Fibroblast of villous mesenchyme (primary cell): ENCODE measurements around the gene RPL18A. TPM values are rescaled to one million over a fixed set of nuclear protein-coding genes. Genes with fewer than 3 reads are reported as not detected.

Source experiments
- DNase-seq: peaks from one replicate; pipeline ENCODE4 v3.0.0-alpha.2; 2010; ENCODE audit warnings: low read depth
- H3K4me3 ChIP-seq: 2 replicates; pipeline ENCODE4 v1.5.1; 2011; ENCODE audit warnings: low read depth, mild to moderate bottlenecking, low read length
- total RNA-seq: library from RNA; depleted of rRNA; stranded (reverse); fragments of >200 nt; gene quantifications from 2 replicates; pipeline ENCODE4 v1.2.3, GENCODE V29; 2012
- TF ChIP-seq, protein P1 (sequence below): IDR thresholded peaks from 2 replicates; pipeline ENCODE4 v1.5.1; 2012; ENCODE audit warnings: low read depth, mild to moderate bottlenecking, low read length; ENCODE audit not compliant: insufficient read depth

Gene RPL18A
- total RNA-seq, 1 donor = 686 TPM

DNA sequence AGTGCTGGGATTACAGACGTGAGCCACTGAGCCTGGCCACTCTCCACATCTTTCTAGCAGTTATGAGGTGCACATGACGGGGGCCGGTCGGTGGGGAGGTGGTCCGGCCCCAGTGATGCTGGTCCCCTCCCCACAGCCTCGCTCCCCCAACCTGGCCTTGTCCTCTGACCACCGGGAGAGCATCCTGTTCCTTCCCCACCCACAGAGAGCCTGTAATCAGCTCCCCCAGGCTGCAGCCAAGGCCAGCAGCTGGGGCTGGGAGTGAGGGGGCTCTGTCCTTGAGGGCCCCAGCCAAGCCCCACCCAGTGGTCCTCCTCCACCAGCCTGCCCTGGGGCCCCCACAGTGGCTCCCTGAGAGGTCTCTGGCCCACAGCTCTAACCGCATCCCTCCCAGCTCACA is 35.4 kb upstream of the RPL18A start:
- H3K4me3 ChIP-seq = no peak overlapping the region
- DNase-seq = no peak
- TF ChIP-seq, protein P1, sequence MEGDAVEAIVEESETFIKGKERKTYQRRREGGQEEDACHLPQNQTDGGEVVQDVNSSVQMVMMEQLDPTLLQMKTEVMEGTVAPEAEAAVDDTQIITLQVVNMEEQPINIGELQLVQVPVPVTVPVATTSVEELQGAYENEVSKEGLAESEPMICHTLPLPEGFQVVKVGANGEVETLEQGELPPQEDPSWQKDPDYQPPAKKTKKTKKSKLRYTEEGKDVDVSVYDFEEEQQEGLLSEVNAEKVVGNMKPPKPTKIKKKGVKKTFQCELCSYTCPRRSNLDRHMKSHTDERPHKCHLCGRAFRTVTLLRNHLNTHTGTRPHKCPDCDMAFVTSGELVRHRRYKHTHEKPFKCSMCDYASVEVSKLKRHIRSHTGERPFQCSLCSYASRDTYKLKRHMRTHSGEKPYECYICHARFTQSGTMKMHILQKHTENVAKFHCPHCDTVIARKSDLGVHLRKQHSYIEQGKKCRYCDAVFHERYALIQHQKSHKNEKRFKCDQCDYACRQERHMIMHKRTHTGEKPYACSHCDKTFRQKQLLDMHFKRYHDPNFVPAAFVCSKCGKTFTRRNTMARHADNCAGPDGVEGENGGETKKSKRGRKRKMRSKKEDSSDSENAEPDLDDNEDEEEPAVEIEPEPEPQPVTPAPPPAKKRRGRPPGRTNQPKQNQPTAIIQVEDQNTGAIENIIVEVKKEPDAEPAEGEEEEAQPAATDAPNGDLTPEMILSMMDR = no peak

DNA sequence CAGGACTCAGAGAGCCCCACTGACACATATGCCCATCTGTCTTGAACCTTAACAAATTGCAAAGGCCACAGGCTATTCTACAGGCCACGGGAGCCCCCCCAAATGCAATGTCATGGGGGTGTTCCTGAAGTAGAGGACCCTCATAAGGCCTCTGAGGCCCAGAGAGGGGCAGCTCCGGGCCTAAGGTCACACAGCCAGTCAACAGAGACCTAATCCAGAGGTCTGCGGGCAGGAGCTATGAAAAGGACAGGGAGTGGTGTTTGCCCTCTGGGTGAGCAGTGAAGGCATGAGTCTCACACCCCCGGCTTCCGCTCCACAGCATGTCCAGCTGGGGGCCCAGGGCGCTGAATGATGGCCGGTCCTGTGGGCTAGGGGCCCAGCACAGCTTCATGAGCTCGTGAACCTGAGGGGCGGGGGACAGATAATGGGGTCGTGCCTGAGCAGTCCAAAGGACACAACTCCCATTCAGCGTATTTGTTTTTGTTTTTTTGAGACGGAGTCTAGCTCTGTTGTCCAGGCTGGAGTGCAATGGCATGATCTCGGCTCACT is 33.1 kb upstream of the RPL18A start:
- TF ChIP-seq, protein P1 = no peak
- no peak overlapping the region for H3K4me3 ChIP-seq
- DNase-seq = no peak

DNA sequence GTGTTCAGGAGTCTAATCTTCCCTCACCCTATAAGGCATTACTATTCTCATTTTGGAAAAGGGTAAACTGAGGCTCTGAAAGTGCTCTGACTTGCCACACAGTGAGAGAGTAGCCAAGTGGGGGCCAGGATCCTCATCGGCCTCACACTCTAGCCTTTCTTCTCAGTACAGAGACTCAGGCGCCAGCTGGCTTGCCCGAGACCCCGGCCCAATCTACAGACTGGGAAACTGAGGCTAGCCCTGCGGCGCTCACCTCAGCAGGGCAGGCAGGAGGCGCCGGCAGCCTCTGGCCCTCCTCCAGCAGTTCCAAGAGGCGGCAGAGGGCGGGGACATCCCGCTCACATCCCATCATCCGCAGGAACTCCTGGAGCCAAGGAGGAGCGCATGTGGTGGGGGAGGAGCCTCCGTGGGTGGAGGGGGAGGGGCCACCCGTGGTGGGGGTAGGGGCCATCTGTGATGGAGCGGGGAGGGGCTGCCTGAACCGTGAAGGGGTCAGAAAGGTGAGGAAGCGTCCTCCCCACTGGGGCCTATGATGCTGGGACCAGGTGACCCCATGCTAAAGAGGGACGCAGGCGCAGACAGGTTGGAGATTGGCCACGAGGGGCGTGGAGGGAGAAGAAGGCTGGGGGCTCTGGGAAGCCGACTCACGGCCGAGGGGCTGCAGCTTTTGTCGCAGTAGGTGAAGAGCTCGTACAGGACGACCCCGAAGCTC is 29.7 kb upstream of the RPL18A start:
- no peak overlapping the region for H3K4me3 ChIP-seq
- no peak for DNase-seq

DNA sequence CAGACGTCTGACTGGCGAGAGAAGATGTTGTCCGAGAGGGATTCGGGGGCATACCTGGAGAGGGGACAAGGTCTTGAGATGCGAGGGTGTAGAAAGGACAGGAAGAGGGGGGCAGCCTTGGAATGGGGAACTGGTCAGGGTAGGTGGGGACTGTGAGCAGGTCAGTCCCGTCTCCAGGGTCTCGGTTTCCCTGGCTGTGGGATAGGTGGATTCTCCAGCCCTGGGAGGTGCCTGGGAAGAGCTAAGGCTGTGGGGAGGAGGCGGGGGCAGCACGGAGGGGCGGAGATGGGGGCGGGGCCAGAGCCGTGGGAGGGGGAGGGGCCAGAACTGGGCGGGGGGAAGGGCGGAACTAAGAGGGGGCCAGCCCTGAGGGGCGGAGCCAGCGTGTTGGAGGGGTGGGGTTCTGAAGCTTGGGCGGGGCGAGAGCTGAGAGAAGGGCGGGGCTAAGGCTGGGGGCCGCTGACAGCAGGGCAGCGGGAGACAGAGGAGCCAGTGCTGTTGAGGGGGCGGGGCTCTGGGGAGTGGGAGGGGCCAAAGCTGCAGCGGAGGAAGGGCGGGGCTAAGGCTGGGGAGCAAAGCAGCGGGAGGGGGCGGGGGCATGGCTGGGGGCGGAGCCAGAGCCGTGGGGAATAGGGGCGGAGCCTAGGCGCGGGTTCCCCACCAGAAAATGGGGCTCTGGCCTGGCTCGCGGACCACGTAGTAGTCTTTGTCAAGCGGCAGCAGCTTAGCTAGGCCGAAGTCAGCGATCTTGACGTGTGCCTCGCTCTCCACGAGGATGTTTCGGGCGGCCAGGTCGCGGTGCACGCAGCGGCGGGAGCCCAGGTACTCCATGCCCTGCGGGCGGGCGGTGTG is 28.9 kb upstream of the RPL18A start:
- TF ChIP-seq, protein P1 = no peak
- no peak overlapping the region for H3K4me3 ChIP-seq
- DNase-seq = peak; percentile 28

More for the DNA sequence above, 29.7 kb upstream of the RPL18A start:
- TF ChIP-seq, protein P1 = no peak

DNA sequence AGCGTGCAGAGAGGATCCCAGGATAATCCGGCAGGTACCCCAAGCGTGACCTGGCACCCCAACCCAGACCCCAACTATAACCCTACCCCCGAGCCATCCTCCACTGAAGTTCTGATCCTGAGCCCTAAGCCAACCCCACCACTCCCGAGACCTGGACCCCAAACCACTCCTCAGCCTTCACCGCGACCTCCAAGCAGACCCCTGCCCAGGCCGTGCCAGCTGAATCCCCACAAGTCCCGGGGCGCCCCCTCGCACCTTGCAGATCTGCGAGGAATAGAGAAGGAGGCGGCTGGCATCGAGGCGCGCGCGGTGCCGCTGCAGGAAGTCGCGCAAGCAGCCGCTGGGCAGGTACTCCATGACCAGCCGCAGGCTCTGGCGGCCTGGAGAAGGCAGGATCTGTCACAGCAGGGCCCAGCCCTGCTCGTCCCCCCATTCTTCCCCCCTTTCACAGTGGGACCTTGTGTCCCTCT is 28.3 kb upstream of the RPL18A start:
- no peak for DNase-seq
- H3K4me3 ChIP-seq = no peak overlapping the region
- TF ChIP-seq, protein P1 = no peak

DNA sequence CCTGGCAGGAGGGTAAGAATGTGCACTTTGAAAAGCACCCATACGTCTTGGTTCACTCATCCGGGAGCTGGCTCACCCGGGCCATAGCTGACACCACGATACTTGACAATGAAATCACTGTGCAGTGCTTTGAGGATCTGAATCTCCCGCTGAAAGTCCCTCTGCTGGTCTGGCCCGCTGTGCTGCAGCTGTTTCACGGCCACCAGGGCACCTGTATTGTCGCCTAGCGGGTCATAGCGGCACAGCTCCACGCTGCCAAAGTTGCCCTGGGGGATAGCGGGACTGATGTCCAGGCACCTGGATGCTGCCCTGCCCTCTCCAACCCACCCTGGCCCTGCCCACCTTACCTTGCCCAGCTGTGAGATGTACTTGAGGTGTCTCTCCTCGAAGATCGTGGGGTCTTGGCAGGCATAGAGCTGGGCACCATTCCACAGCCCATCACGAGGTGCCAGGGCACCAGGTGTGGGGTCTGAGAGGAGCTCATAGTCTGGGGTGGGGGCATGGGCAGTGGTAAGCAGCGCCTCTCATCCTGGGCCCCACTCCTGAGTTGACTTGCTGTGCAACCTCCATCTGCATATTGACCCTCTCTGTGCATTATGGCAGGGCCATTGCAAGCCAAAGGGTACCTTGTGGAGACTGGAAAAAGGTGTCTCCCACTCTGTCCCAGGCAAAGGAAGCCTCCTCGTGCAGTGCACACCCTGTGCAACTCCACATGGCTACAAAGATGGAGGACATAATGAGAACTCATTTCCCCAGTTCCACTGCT is 27.1 kb upstream of the RPL18A start:
- TF ChIP-seq, protein P1 = no peak
- no peak for DNase-seq
- H3K4me3 ChIP-seq = no peak overlapping the region
